ENCODE data around the gene PTPRO. TPM values are rescaled to one million over a fixed set of nuclear protein-coding genes. Genes with fewer than 3 reads are reported as not detected.

PTPRO gene
- total and polyA plus RNA-seq, 4 experiments from 2014 or later, result 3.0 to 7.8 (median 5.0) TPM

- H3K36me3 Mint-ChIP-seq, result no peaks in the 10 kb centered on the region
- Histone ChIP-seq H3K9me3 (ENCODE audit: control insufficient read depth in 1 of 2, low read length in 2 of 2) (no peaks in the 10 kb centered on the region), H3K36me3 (ENCODE audit: insufficient read depth, low read length) (no peaks in the 10 kb centered on the region), H3K27ac (ENCODE audit: low read depth, low read length) (no peak overlapping the region), H3K27me3 (ENCODE audit: insufficient read depth, low read length) (no peaks in the 10 kb centered on the region), H3K4me1 (ENCODE audit: insufficient read depth, low read length) (no peaks in the 10 kb centered on the region), H3K4me3 (ENCODE audit: low read length in 2 of 2) (no peak overlapping the region)
- no peak overlapping the region for H3K4me3 Mint-ChIP-seq
- H3K27me3 Mint-ChIP-seq, result peaks cover 6 to 10% of the 10 kb centered on the region in 2 donors
- CTCF ChIA-PET (ENCODE audit: partially characterized antibody), result no interaction called here
- peaks cover 0 to 1% (median 0%) of the 10 kb centered on the region in 8 donors for H3K9me3 Mint-ChIP-seq
- POLR2A ChIA-PET (ENCODE audit: partially characterized antibody), result no interaction called here
- no peak for DNase-seq
- intact Hi-C loops (cut with micrococcal nuclease), result no loop called here
- H3K27ac Mint-ChIP-seq, result no peak overlapping the region
- H3K4me1 Mint-ChIP-seq, result no peaks in the 10 kb centered on the region
Observed at GRCh38 chr12:15474766-15475165, 152.5 kb downstream of the PTPRO start.

- no peaks in the 10 kb centered on the region for H3K4me1 Mint-ChIP-seq
- ChIA-PET POLR2A (ENCODE audit: partially characterized antibody) (no interaction called here), CTCF (ENCODE audit: partially characterized antibody) (no interaction called here)
- H3K9me3 Mint-ChIP-seq, result peaks cover 0 to 1% (median 0%) of the 10 kb centered on the region in 8 donors
- peaks cover 5 to 9% of the 10 kb centered on the region in 2 donors for H3K27me3 Mint-ChIP-seq
- Histone ChIP-seq H3K4me1 (ENCODE audit: insufficient read depth, low read length) (no peaks in the 10 kb centered on the region), H3K36me3 (ENCODE audit: insufficient read depth, low read length) (no peaks in the 10 kb centered on the region), H3K4me3 (ENCODE audit: low read length in 2 of 2) (no peak overlapping the region), H3K27me3 (ENCODE audit: insufficient read depth, low read length) (no peaks in the 10 kb centered on the region), H3K27ac (ENCODE audit: low read depth, low read length) (no peak overlapping the region), H3K9me3 (ENCODE audit: control insufficient read depth in 1 of 2, low read length in 2 of 2) (no peaks in the 10 kb centered on the region)
- no peaks in the 10 kb centered on the region for H3K36me3 Mint-ChIP-seq
- no peak overlapping the region for H3K4me3 Mint-ChIP-seq
- H3K27ac Mint-ChIP-seq, result no peak overlapping the region
- intact Hi-C loops (cut with micrococcal nuclease), result no loop called here
- no peak for DNase-seq
Observed at GRCh38 chr12:15477761-15478160, 155.5 kb downstream of the PTPRO start.

DNA sequence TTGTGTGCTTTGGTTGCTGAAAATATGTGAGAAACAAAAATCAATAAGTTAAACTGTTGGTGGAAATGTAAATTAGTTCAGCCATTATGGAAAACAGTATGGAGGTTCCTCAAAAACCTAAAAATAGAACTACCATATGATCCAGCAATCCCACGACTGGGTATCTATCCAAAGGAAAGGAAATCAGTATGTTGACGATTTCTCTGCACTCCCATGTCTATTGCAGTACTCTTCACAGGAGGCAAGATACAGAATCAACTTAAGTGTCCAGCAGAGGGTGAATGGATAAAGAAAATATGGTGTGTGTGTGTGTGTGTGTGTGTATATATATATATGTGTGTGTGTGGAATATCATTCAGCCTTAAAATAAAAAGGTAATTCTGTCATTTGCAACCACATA lies 159.5 kb downstream of the PTPRO start:
- Histone ChIP-seq H3K27me3 (ENCODE audit: insufficient read depth, low read length) (no peaks in the 10 kb centered on the region), H3K4me1 (ENCODE audit: insufficient read depth, low read length) (no peaks in the 10 kb centered on the region), H3K27ac (ENCODE audit: low read depth, low read length) (no peak overlapping the region), H3K9me3 (ENCODE audit: control insufficient read depth in 1 of 2, low read length in 2 of 2) (no peaks in the 10 kb centered on the region), H3K4me3 (ENCODE audit: low read length in 2 of 2) (no peak overlapping the region), H3K36me3 (ENCODE audit: insufficient read depth, low read length) (no peaks in the 10 kb centered on the region)
- intact Hi-C loops (cut with micrococcal nuclease), result no loop called here
- Mint-ChIP-seq H3K27ac (no peak overlapping the region), H3K9me3 (no peaks in the 10 kb centered on the region), H3K27me3 (peaks cover 10 to 15% of the 10 kb centered on the region in 2 donors), H3K4me1 (no peaks in the 10 kb centered on the region), H3K4me3 (no peak overlapping the region), H3K36me3 (no peaks in the 10 kb centered on the region)
- no peak for DNase-seq
- ChIA-PET POLR2A (ENCODE audit: partially characterized antibody) (no interaction called here), CTCF (ENCODE audit: partially characterized antibody) (no interaction called here)

GRCh38 chr12:15485466-15485865 lies 163.2 kb downstream of the PTPRO start:
- no peaks in the 10 kb centered on the region for H3K9me3 Mint-ChIP-seq
- H3K4me1 Mint-ChIP-seq, result no peaks in the 10 kb centered on the region
- CTCF ChIA-PET (ENCODE audit: partially characterized antibody), result no interaction called here
- no peaks in the 10 kb centered on the region for H3K36me3 Mint-ChIP-seq
- Histone ChIP-seq H3K27ac (ENCODE audit: low read depth, low read length) (no peak overlapping the region), H3K27me3 (ENCODE audit: insufficient read depth, low read length) (no peaks in the 10 kb centered on the region), H3K4me3 (ENCODE audit: low read length in 2 of 2) (no peak overlapping the region), H3K9me3 (ENCODE audit: control insufficient read depth in 1 of 2, low read length in 2 of 2) (no peaks in the 10 kb centered on the region), H3K4me1 (ENCODE audit: insufficient read depth, low read length) (no peaks in the 10 kb centered on the region), H3K36me3 (ENCODE audit: insufficient read depth, low read length) (no peaks in the 10 kb centered on the region)
- POLR2A ChIA-PET (ENCODE audit: partially characterized antibody), result no interaction called here
- intact Hi-C loops (cut with micrococcal nuclease), result no loop called here
- H3K4me3 Mint-ChIP-seq, result no peak overlapping the region
- no peak for DNase-seq
- no peak overlapping the region for H3K27ac Mint-ChIP-seq
- H3K27me3 Mint-ChIP-seq, result peaks cover 15 to 22% of the 10 kb centered on the region in 2 donors

GRCh38 chr12:15486859-15487258 lies 164.6 kb downstream of the PTPRO start:
- Mint-ChIP-seq H3K9me3 (peaks cover 0 to 5% (median 2%) of the 10 kb centered on the region in 8 donors), H3K36me3 (no peaks in the 10 kb centered on the region), H3K4me1 (no peaks in the 10 kb centered on the region), H3K4me3 (no peak overlapping the region), H3K27ac (no peak overlapping the region), H3K27me3 (peaks cover 18 to 27% of the 10 kb centered on the region in 2 donors)
- intact Hi-C loops (cut with micrococcal nuclease), result no loop called here
- Histone ChIP-seq H3K27ac (ENCODE audit: low read depth, low read length) (no peak overlapping the region), H3K4me3 (ENCODE audit: low read length in 2 of 2) (no peak overlapping the region), H3K9me3 (ENCODE audit: control insufficient read depth in 1 of 2, low read length in 2 of 2) (no peaks in the 10 kb centered on the region), H3K4me1 (ENCODE audit: insufficient read depth, low read length) (no peaks in the 10 kb centered on the region), H3K27me3 (ENCODE audit: insufficient read depth, low read length) (no peaks in the 10 kb centered on the region), H3K36me3 (ENCODE audit: insufficient read depth, low read length) (no peaks in the 10 kb centered on the region)
- no peak for DNase-seq
- ChIA-PET POLR2A (ENCODE audit: partially characterized antibody) (interaction anchor here (0.6 kb wide), 1 partner anchor 1945 kb away, joined by 3 read pairs; no protein-coding TSS in a partner anchor), CTCF (ENCODE audit: partially characterized antibody) (no interaction called here)

DNA sequence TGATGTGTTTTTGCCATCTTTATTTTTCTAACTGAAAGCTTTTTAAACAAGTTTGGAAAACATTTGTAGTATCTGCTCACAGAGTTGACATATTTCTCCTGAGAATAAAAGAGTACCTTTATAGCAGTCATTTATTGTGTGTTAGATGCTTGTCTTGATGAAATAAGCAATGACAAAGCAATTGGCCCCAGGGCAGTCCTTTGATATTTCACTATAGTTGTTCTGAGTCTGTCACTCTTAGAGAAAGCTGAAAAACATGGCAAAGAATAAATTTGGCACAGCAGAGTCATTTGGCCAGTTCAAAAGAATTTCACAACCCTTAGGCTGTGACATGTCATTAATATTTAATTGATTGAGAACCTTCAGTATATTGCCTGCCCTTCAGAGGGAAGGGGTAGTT lies 166.2 kb downstream of the PTPRO start:
- Mint-ChIP-seq H3K27ac (no peak overlapping the region), H3K4me1 (no peaks in the 10 kb centered on the region), H3K27me3 (peaks cover 16 to 20% of the 10 kb centered on the region in 2 donors), H3K4me3 (no peak overlapping the region), H3K36me3 (no peaks in the 10 kb centered on the region), H3K9me3 (peaks cover 0 to 12% (median 8%) of the 10 kb centered on the region in 8 donors)
- Histone ChIP-seq H3K4me1 (ENCODE audit: insufficient read depth, low read length) (no peaks in the 10 kb centered on the region), H3K36me3 (ENCODE audit: insufficient read depth, low read length) (no peaks in the 10 kb centered on the region), H3K27ac (ENCODE audit: low read depth, low read length) (no peak overlapping the region), H3K4me3 (ENCODE audit: low read length in 2 of 2) (no peak overlapping the region), H3K27me3 (ENCODE audit: insufficient read depth, low read length) (no peaks in the 10 kb centered on the region), H3K9me3 (ENCODE audit: control insufficient read depth in 1 of 2, low read length in 2 of 2) (no peaks in the 10 kb centered on the region)
- CTCF ChIA-PET (ENCODE audit: partially characterized antibody), result no interaction called here
- no peak for DNase-seq
- intact Hi-C loops (cut with micrococcal nuclease), result no loop called here
- POLR2A ChIA-PET (ENCODE audit: partially characterized antibody), result no interaction called here

- intact Hi-C loops (cut with micrococcal nuclease), result no loop called here
- no peak overlapping the region for H3K27ac ChIP-seq (ENCODE audit: low read depth, low read length)
- H3K9me3 ChIP-seq (ENCODE audit: control insufficient read depth in 1 of 2, low read length in 2 of 2), result no peaks in the 10 kb centered on the region
- DNase-seq, result no peak
- no peak overlapping the region for H3K4me3 ChIP-seq (ENCODE audit: low read length in 2 of 2)
- no peaks in the 10 kb centered on the region for H3K36me3 ChIP-seq (ENCODE audit: insufficient read depth, low read length)
- H3K4me3 Mint-ChIP-seq, result no peak overlapping the region
- no peaks in the 10 kb centered on the region for H3K4me1 ChIP-seq (ENCODE audit: insufficient read depth, low read length)
- H3K27me3 Mint-ChIP-seq, result peaks cover 11 to 14% of the 10 kb centered on the region in 2 donors
- H3K27ac Mint-ChIP-seq, result no peak overlapping the region
- CTCF ChIA-PET (ENCODE audit: partially characterized antibody), result no interaction called here
- peaks cover 0 to 12% (median 8%) of the 10 kb centered on the region in 8 donors for H3K9me3 Mint-ChIP-seq
- no peaks in the 10 kb centered on the region for H3K36me3 Mint-ChIP-seq
- POLR2A ChIA-PET (ENCODE audit: partially characterized antibody), result no interaction called here
- peaks cover 0 to 3% (median 2%) of the 10 kb centered on the region in 4 donors for H3K4me1 Mint-ChIP-seq
- H3K27me3 ChIP-seq (ENCODE audit: insufficient read depth, low read length), result no peaks in the 10 kb centered on the region
Observed at GRCh38 chr12:15494329-15495046, 172.2 kb downstream of the PTPRO start.

Measured in CD4-positive, alpha-beta memory T cell (primary cell).